ENCODE results near the gene DBT.

Gene DBT

GRCh38 chr1:100231721-100232120 lies 17.9 kb downstream of the DBT start:
- TF ChIP-seq ZFX (IDR thresholded peaks at IDR 0.05), result no peak
- TF ChIP-seq CTCF (conservative IDR thresholded peaks at IDR 0.05), result no peak

GRCh38 chr1:100230765-100231164 lies 18.9 kb downstream of the DBT start:
- H3K27ac ChIP-seq, result no peak overlapping the region
- TF ChIP-seq ZFX (IDR thresholded peaks at IDR 0.05), result no peak
- TF ChIP-seq CTCF (conservative IDR thresholded peaks at IDR 0.05), result no peak

More at GRCh38 chr1:100231721-100232120, 17.9 kb downstream of the DBT start:
- no peak overlapping the region for H3K27ac ChIP-seq

GRCh38 chr1:100229681-100230443 lies 19.8 kb downstream of the DBT start:
- TF ChIP-seq CTCF (conservative IDR thresholded peaks at IDR 0.05), result no peak
- no peak for TF ChIP-seq ZFX (IDR thresholded peaks at IDR 0.05)
- no peak overlapping the region for H3K27ac ChIP-seq

GRCh38 chr1:100222428-100222827 lies 27.2 kb downstream of the DBT start:
- no peak for TF ChIP-seq CTCF (conservative IDR thresholded peaks at IDR 0.05)
- TF ChIP-seq ZFX (IDR thresholded peaks at IDR 0.05), result no peak
- no peak overlapping the region for H3K27ac ChIP-seq

- no peak overlapping the region for H3K27ac ChIP-seq
- TF ChIP-seq CTCF (conservative IDR thresholded peaks at IDR 0.05), result no peak
- TF ChIP-seq ZFX (IDR thresholded peaks at IDR 0.05), result no peak
These were observed 29.8 kb downstream of the DBT start for GRCh38 chr1:100219883-100220282.

GRCh38 chr1:100219457-100219856 lies 30.2 kb downstream of the DBT start:
- no peak overlapping the region for H3K27ac ChIP-seq
- TF ChIP-seq ZFX (IDR thresholded peaks at IDR 0.05), result no peak
- TF ChIP-seq CTCF (conservative IDR thresholded peaks at IDR 0.05), result no peak

GRCh38 chr1:100217834-100218233 lies 31.8 kb downstream of the DBT start:
- H3K27ac ChIP-seq, result no peak overlapping the region
- TF ChIP-seq ZFX (IDR thresholded peaks at IDR 0.05), result no peak
- no peak for TF ChIP-seq CTCF (conservative IDR thresholded peaks at IDR 0.05)
